K562 (cell line): ENCODE results near the gene MRNIP. TPM values are rescaled to one million over a fixed set of nuclear protein-coding genes. Genes with fewer than 3 reads are reported as not detected.

Source experiments
- ARID1B ChIP-seq: fragments of 450-650 bp; IDR thresholded peaks from 2 replicates; pipeline ENCODE4 v1.6.1; 2016; ENCODE audit warnings: antibody characterized with exemption, mild to moderate bottlenecking, inconsistent platforms
- BACH1 ChIP-seq: fragments of 200-800 bp; sonication (Bioruptor generic); IDR thresholded peaks from 2 replicates; pipeline ENCODE4 v1.6.1; 2016; ENCODE audit warnings: missing genetic modification characterization, missing compliant biosample characterization
- DACH1 ChIP-seq: fragments of 450-650 bp; IDR thresholded peaks from 2 replicates; pipeline ENCODE4 v1.6.1; 2018; ENCODE audit not compliant: partially characterized antibody
- DNMT1 ChIP-seq: fragments of 450-650 bp; IDR thresholded peaks from 2 replicates; pipeline ENCODE4 v1.6.1; 2016; ENCODE audit warnings: antibody characterized with exemption, mild to moderate bottlenecking
- ELF2 ChIP-seq: fragments of 250-450 bp; sonication (Bioruptor Pico); IDR thresholded peaks from 2 replicates; pipeline ENCODE4 v1.5.0; 2021; ENCODE audit warnings: mild to moderate bottlenecking
- GATAD2A ChIP-seq: fragments of 450-650 bp; IDR thresholded peaks from 2 replicates; pipeline ENCODE4 v1.6.1; 2017
- HNRNPH1 ChIP-seq: fragments of 200-400 bp; formaldehyde crosslinking; optimal IDR thresholded peaks from 2 replicates; pipeline ENCODE3; 2017; ENCODE audit warnings: low read depth, mild to moderate bottlenecking, low read length, moderate library complexity
- KHSRP ChIP-seq: fragments of 450-650 bp; IDR thresholded peaks from 2 replicates; pipeline ENCODE4 v1.6.1; 2017
- MXI1 ChIP-seq: IDR thresholded peaks from 2 replicates; pipeline ENCODE4 v1.6.1; 2011; ENCODE audit warnings: low read depth, mild to moderate bottlenecking, improper control_type of control experiment, low read length
- NFXL1 ChIP-seq: fragments of 450-650 bp; formaldehyde crosslinking; IDR thresholded peaks from 2 replicates; pipeline ENCODE4 v1.4.0; 2021; ENCODE audit warnings: mild to moderate bottlenecking
- PCBP1 ChIP-seq: fragments of 200-400 bp; formaldehyde crosslinking; IDR thresholded peaks from 2 replicates; pipeline ENCODE4 v1.6.1; 2018; ENCODE audit warnings: mild to moderate bottlenecking, low read depth, low read length; ENCODE audit not compliant: poor library complexity, severe bottlenecking
- RBM34 ChIP-seq: fragments of 200-400 bp; formaldehyde crosslinking; IDR thresholded peaks from 2 replicates; pipeline ENCODE4 v1.6.1; 2018; ENCODE audit warnings: low read length, borderline replicate concordance; ENCODE audit not compliant: insufficient read depth
- SMAD4 ChIP-seq: fragments of 250-450 bp; sonication (Bioruptor Pico); conservative IDR thresholded peaks from 2 replicates; pipeline ENCODE4 v1.8.0; 2021; ENCODE audit warnings: inconsistent platforms, mild to moderate bottlenecking, moderate library complexity
- SMC3 ChIP-seq: conservative IDR thresholded peaks from 2 replicates; pipeline ENCODE4 v1.6.1; 2011; ENCODE audit warnings: low read depth, low read length, improper control_type of control experiment; ENCODE audit not compliant: insufficient read depth
- TEAD1 ChIP-seq, 2 experiments: fragments of 450-650 bp in 1 of 2; sonication (generic) in 1 of 2; formaldehyde crosslinking; IDR thresholded peaks; 2 replicates each; pipeline versions ENCODE4 v1.4.0 to v1.8.0; 2020 to 2022; ENCODE audit warnings: mild to moderate bottlenecking in 2 of 2, missing genetic modification reagents in 1 of 2
- ZNF134 ChIP-seq: fragments of 250-450 bp; sonication (Bioruptor Pico); conservative IDR thresholded peaks from 2 replicates; pipeline ENCODE4 v1.4.0; 2020
- ZNF184 ChIP-seq: sonication (generic); formaldehyde crosslinking; IDR thresholded peaks from 2 replicates; pipeline ENCODE4 v1.5.0; 2020; ENCODE audit warnings: missing genetic modification reagents
- ZNF232 ChIP-seq: sonication (generic); formaldehyde crosslinking; IDR thresholded peaks from 2 replicates; pipeline ENCODE4 v1.8.0; 2022; ENCODE audit warnings: mild to moderate bottlenecking, missing genetic modification reagents
- ZNF277 ChIP-seq: fragments of 250-450 bp; sonication (Bioruptor Pico); IDR thresholded peaks from 2 replicates; pipeline ENCODE4 v1.8.0; 2022; ENCODE audit warnings: inconsistent platforms, mild to moderate bottlenecking, moderate library complexity, borderline replicate concordance
- ZNF589 ChIP-seq: fragments of 200-800 bp; sonication (Bioruptor generic); IDR thresholded peaks from 2 replicates; pipeline ENCODE4 v1.6.1; 2016; ENCODE audit warnings: low read depth, missing genetic modification characterization, missing compliant biosample characterization
- ZNF766 ChIP-seq: fragments of 200-800 bp; sonication (Bioruptor generic); conservative IDR thresholded peaks from 2 replicates; pipeline ENCODE4 v1.6.1; 2016; ENCODE audit warnings: missing genetic modification characterization, missing compliant biosample characterization
- ZNF778 ChIP-seq: fragments of 450-650 bp; formaldehyde crosslinking; IDR thresholded peaks from 2 replicates; pipeline ENCODE4 v1.4.0; 2020; ENCODE audit warnings: mild to moderate bottlenecking, moderate library complexity
- polyA plus RNA-seq, 8 experiments: library from polyadenylated mRNA; depleted of rRNA in 4 of 8; stranded (reverse) in 5 of 8; unstranded in 3 of 8; fragments of >200 nt; fragmentation: Nextera tagmentation in 2 of 8; fragmentation: Illumina TruSeq in 1 of 8; extraction: Ambion mirVana in 2 of 8; extraction: Trizol in 1 of 8; gene quantifications; 2 replicates each; pipeline versions ENCODE4 v1.2.1 to v1.2.3, GENCODE V29; 2011 to 2014; ENCODE audit warnings: inconsistent platforms in 1 of 8, missing spikeins in 1 of 8
- total RNA-seq, 7 experiments: library from RNA; depleted of rRNA in 6 of 7; stranded (reverse); fragments of >200 nt in 6 of 7; fragmentation: Illumina TruSeq in 2 of 7; extraction: Trizol in 2 of 7; gene quantifications; 2 replicates each; pipeline versions ENCODE4 v1.2.1 to v1.2.3, GENCODE V29; 2011 to 2021; ENCODE audit warnings: low replicate concordance in 1 of 7
- TF ChIP-seq, protein P1 (sequence below): fragments of 450-650 bp; formaldehyde crosslinking; IDR thresholded peaks from 2 replicates; pipeline ENCODE4 v1.4.0; 2020; ENCODE audit warnings: mild to moderate bottlenecking, moderate library complexity
- TF ChIP-seq, protein P2 (sequence below): fragments of 450-650 bp; formaldehyde crosslinking; conservative IDR thresholded peaks from 2 replicates; pipeline ENCODE4 v1.4.0; 2022; ENCODE audit warnings: mild to moderate bottlenecking, missing genetic modification characterization

Gene MRNIP
- total and polyA plus RNA-seq, 9 of the 15 experiments (the other 6 are each of a cell fraction or from before 2014, with no cell fraction given) = 3.6 to 39.0 (median 16.8) TPM

- TF ChIP-seq ZNF778 (CRISPR knock-in tag) (no peak), SMC3 (no peak), ZNF184 (CRISPR knock-in tag) (no peak), ZNF766 (CRISPR knock-in tag) (peak; percentile 64; the same call in 1 of the 2 replicates), DACH1 (no peak), RBM34 (no peak), PCBP1 (peak; percentile 75), KHSRP (no peak), HNRNPH1 (no peak), ZNF589 (peak; percentile 82), ZNF232 (CRISPR knock-in tag) (no peak), DNMT1 (no peak), ELF2 (CRISPR knock-in tag) (peak; percentile 70; the same call in 1 of the 2 replicates), TEAD1 (CRISPR knock-in tag; IDR thresholded peaks at IDR 0.05) (peak in 1 of 2 experiments; percentile 94; a peak in 2 of 4 replicates), ZNF277 (CRISPR knock-in tag) (no peak), ARID1B (peak; percentile 3; the same call in 1 of the 2 replicates), GATAD2A (peak; percentile 88), SMAD4 (CRISPR knock-in tag) (peak; percentile 92), NFXL1 (peak; percentile 81; the same call in 1 of the 2 replicates), ZNF134 (CRISPR knock-in tag) (peak; percentile 72; the same call in 1 of the 2 replicates), MXI1 (0 out of 2 replicates have a peak, but pooled peaks have one; percentile 2), BACH1 (peak; percentile 95)
- TF ChIP-seq, protein P1, sequence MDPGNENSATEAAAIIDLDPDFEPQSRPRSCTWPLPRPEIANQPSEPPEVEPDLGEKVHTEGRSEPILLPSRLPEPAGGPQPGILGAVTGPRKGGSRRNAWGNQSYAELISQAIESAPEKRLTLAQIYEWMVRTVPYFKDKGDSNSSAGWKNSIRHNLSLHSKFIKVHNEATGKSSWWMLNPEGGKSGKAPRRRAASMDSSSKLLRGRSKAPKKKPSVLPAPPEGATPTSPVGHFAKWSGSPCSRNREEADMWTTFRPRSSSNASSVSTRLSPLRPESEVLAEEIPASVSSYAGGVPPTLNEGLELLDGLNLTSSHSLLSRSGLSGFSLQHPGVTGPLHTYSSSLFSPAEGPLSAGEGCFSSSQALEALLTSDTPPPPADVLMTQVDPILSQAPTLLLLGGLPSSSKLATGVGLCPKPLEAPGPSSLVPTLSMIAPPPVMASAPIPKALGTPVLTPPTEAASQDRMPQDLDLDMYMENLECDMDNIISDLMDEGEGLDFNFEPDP (CRISPR knock-in tag) = 0 out of 2 replicates have a peak, but pooled peaks have one; percentile 76
- TF ChIP-seq, protein P2, sequence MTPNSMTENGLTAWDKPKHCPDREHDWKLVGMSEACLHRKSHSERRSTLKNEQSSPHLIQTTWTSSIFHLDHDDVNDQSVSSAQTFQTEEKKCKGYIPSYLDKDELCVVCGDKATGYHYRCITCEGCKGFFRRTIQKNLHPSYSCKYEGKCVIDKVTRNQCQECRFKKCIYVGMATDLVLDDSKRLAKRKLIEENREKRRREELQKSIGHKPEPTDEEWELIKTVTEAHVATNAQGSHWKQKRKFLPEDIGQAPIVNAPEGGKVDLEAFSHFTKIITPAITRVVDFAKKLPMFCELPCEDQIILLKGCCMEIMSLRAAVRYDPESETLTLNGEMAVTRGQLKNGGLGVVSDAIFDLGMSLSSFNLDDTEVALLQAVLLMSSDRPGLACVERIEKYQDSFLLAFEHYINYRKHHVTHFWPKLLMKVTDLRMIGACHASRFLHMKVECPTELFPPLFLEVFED (CRISPR knock-in tag) = peak; percentile 87
Observed at GRCh38 chr5:179819296-179820126, 39.1 kb downstream of the MRNIP start (continued).
